ENCODE results near the gene SARNP.

Gene SARNP

DNA sequence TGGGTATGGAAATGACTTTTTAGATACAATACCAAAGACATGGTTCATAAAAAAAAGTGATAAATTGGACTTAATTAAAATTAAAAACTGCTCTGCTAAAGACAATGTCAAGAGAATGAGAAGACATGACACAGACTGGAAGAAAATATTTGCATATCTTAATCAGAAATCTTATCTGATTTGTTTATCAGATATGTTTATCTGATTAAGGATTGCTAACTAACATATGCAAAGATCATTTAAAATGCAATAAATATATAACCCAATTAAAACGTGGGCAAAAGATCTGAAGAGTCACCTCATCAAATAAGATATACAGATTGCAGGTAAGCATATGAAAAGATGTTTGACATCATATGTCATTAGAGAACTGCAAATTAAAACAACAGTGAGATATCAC lies 35.2 kb upstream of the SARNP start:
- DNase-seq (ENCODE audit: low read depth), result no peak
- TF ChIP-seq, protein P1, sequence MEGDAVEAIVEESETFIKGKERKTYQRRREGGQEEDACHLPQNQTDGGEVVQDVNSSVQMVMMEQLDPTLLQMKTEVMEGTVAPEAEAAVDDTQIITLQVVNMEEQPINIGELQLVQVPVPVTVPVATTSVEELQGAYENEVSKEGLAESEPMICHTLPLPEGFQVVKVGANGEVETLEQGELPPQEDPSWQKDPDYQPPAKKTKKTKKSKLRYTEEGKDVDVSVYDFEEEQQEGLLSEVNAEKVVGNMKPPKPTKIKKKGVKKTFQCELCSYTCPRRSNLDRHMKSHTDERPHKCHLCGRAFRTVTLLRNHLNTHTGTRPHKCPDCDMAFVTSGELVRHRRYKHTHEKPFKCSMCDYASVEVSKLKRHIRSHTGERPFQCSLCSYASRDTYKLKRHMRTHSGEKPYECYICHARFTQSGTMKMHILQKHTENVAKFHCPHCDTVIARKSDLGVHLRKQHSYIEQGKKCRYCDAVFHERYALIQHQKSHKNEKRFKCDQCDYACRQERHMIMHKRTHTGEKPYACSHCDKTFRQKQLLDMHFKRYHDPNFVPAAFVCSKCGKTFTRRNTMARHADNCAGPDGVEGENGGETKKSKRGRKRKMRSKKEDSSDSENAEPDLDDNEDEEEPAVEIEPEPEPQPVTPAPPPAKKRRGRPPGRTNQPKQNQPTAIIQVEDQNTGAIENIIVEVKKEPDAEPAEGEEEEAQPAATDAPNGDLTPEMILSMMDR (IDR thresholded peaks at IDR 0.05; ENCODE audit: low read depth, low read length, missing control alignments), result no peak
- in situ Hi-C loops (cut with HindIII; ENCODE audit: low sequenced_read_pairs), result no loop called here
- H3K4me3 ChIP-seq (ENCODE audit: low read depth, low read length), result no peak overlapping the region

DNA sequence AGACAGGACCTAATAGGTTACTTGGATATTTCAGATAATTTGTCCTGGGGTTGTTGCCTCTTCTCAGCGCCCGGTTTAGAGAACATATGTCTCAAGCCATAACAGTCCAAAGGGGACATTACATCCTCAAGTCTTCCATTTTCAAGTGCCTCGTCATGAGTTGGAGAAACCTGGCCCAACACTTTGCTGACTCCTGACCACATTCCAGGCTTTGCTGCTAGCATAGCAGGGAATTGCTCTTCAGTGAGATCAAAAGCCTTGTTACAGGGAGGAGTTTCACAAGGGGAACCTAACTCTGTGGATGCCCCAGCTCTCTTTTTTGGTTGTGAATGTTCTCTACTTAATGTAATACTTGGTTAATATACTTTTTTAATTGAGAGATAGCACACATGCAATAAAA lies 33.4 kb upstream of the SARNP start:
- no peak overlapping the region for H3K4me3 ChIP-seq (ENCODE audit: low read depth, low read length)
- TF ChIP-seq, protein P1 (IDR thresholded peaks at IDR 0.05; ENCODE audit: low read depth, low read length, missing control alignments), result no peak
- in situ Hi-C loops (cut with HindIII; ENCODE audit: low sequenced_read_pairs), result no loop called here
- no peak for DNase-seq (ENCODE audit: low read depth)

DNA sequence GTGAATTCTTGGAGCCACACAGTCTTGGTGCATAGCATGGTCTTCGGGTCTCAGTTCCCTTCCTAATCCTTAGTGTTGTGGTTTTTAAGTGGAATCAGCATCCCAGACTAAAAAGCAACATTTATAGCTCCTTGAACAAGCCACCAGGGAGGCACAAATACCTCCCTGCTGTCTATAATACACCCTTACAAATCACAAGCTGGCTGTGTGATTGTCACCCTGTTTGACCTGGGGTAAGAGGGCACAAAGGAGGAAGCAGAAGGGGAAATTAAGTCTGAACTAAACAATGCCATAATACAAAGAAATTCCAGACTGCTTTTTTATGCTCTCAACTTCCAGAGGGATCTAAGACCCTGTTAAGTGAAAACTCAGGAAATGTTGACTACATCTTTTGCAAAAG lies 32.9 kb upstream of the SARNP start:
- TF ChIP-seq, protein P1 (IDR thresholded peaks at IDR 0.05; ENCODE audit: low read depth, low read length, missing control alignments), result no peak
- DNase-seq (ENCODE audit: low read depth), result no peak
- H3K4me3 ChIP-seq (ENCODE audit: low read depth, low read length), result no peak overlapping the region
- in situ Hi-C loops (cut with HindIII; ENCODE audit: low sequenced_read_pairs), result no loop called here

DNA sequence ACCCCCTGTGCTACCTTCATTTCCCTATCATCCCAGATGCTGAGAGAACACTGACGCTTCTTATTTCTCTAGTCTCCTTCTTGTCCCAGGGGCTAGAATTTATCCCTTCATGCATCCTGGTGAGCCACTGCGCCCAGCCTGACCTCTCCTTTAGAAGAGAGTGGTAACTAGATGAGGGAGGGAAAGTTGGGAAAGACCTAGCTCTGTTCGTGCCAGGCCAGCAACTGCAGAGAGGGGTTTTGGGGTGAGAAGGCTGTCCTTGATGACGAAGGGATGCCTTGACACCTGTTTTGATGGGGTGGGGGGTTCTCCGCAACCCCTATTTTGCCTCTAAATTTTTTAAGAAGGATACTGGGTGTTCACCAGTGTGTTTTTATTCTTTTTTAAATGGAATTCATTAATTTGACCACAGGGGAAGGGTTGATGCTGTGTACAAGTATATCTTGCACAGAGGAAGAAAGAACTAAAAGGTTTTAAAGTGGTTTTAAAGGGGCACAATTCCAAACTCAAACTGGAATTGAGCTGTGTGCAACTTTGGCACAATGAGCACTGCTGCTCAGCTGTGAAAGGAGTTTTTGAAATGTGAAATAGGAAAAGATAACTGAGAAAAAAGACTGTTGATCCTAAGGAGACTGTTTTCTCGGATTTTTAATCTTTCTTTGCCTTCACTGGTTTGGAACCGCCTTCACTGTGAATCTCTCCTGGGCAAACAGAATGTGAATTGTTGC lies 32.3 kb upstream of the SARNP start:
- in situ Hi-C loops (cut with HindIII; ENCODE audit: low sequenced_read_pairs), result no loop called here
- no peak for DNase-seq (ENCODE audit: low read depth)
- H3K4me3 ChIP-seq (ENCODE audit: low read depth, low read length), result no peak overlapping the region
- TF ChIP-seq, protein P1 (IDR thresholded peaks at IDR 0.05; ENCODE audit: low read depth, low read length, missing control alignments), result no peak

GRCh38 chr12:55847603-55848291 lies 30.2 kb upstream of the SARNP start:
- TF ChIP-seq, protein P1 (IDR thresholded peaks at IDR 0.05; ENCODE audit: low read depth, low read length, missing control alignments), result no peak
- DNase-seq (ENCODE audit: low read depth), result peak; percentile 96
- no peak overlapping the region for H3K4me3 ChIP-seq (ENCODE audit: low read depth, low read length)
- in situ Hi-C loops (cut with HindIII; ENCODE audit: low sequenced_read_pairs), result no loop called here

- TF ChIP-seq, protein P1 (IDR thresholded peaks at IDR 0.05; ENCODE audit: low read depth, low read length, missing control alignments), result no peak
- in situ Hi-C loops (cut with HindIII; ENCODE audit: low sequenced_read_pairs), result no loop called here
- no peak overlapping the region for H3K4me3 ChIP-seq (ENCODE audit: low read depth, low read length)
- no peak for DNase-seq (ENCODE audit: low read depth)
Observed at GRCh38 chr12:55847033-55847432, 29.5 kb upstream of the SARNP start.
